UCSD-AML1 (cell line): Measurements from ENCODE around the gene MSI2.
"Not testable (repeated sequence)": the region's sequence is repeated elsewhere in the genome, so short reads cannot be mapped to it uniquely, and the experiment has no call there.

Experiments used
- DNase-seq: peaks from one replicate; lab custom pipeline; 2025; ENCODE audit not compliant: unreplicated experiment; lab: John Stamatoyannopoulos, UW

Gene MSI2

DNA sequence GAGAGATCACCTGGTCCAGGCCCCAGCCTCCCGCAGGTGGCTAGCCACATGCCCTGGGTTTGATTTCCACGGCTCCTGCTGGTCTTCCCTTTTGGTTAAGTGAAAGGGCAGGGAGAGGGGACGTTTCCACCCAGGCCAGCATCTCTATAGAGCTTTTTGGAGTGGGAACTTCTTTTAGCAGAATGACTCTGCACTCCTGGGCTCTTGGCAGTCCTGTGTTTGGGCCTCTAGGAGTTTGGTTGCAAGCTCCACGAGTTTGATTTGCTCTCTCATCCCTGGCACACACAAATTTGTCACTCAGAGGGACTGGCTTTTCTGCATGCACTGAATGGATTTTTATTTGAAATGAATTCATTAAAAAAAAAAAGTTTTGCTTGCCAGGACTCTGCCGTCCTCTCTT lies 32.8 kb downstream of the MSI2 start:
- DNase-seq = no peak

GRCh38 chr17:57289613-57290012 lies 33.3 kb downstream of the MSI2 start:
- no peak for DNase-seq

DNA sequence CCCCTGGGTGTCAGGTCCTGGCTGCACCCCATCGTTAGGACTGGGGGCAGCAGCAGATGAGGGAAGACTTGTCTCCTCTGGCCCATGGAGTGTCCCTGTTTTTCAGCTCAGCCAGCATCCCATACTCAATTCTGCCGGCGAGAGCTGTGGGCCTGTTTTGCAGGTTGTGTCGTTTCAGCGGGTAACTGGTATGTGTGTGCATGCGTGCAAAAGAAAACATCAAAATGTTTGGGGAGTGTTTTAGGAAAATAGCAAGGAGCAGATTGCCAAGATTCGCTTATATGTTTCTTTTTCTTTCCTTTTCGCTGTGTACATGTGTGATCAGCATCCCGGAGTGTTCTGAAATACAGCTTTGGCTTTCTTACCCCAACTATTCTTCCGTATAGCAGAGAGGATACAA lies 34.7 kb downstream of the MSI2 start:
- DNase-seq = no peak

DNA sequence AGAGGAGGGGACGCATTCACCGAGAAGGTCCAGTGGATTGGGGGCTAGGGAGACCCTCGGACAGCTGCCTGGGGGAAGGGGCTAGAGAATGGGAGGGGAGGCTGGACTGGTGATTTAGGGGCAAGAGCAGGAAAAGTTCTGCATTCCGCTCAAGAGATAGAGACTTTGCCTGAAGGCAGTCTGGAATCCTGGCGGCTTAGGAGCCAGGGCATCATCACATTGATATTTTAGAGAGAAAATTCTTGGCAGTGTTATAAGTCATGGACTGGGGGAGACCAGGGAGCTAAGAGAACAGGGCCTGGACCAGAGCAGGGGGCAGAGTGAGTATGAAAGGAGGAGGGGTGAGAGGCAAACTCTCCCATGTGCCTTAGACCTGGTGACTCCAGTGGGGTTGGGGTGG lies 35.8 kb downstream of the MSI2 start:
- no peak for DNase-seq

- no peak for DNase-seq
Observed at GRCh38 chr17:57293077-57293476, 36.8 kb downstream of the MSI2 start.

DNA sequence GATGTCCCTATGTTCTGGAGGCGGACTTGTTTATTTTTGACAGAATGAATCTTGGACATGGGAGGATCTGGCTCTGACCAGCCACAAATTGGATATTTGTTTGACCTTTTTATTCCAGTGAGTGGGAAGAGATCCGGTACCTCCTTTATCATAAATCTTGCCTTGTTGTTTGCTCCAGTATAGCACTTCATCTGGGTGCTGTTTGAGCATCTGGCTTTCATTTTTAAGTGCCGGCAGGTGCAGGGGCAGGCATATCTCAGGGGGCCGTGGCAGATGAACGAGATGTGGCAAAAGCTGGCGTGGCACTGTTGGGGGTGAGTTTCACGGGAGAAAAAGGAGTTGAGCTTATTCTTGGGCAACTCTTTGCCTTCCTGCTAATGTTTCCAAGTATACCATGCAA lies 37.8 kb downstream of the MSI2 start:
- no peak for DNase-seq

- DNase-seq = no peak
Observed at GRCh38 chr17:57294629-57295501, 38.5 kb downstream of the MSI2 start.

- DNase-seq = no peak
Observed at GRCh38 chr17:57295526-57296023, 39.3 kb downstream of the MSI2 start.

DNA sequence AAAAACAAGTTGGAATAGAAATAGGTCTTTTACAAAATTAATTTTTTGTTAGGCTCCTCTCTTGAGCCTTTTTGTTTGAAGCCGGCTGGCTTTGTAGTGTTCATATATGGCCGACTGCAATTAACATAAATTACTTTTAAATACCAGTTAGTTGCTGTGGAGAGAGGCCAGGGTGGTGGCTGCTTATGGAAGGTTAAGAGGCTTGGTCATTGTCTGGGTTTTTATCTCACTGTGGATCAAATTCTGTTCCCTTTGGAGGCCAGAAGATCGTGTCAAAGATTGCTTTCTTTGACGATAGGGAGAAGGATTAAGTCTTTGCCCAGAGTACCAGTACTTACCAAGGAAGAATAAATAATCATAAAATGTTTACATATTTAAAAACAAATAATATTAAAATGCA lies 39.9 kb downstream of the MSI2 start:
- no peak for DNase-seq

DNA sequence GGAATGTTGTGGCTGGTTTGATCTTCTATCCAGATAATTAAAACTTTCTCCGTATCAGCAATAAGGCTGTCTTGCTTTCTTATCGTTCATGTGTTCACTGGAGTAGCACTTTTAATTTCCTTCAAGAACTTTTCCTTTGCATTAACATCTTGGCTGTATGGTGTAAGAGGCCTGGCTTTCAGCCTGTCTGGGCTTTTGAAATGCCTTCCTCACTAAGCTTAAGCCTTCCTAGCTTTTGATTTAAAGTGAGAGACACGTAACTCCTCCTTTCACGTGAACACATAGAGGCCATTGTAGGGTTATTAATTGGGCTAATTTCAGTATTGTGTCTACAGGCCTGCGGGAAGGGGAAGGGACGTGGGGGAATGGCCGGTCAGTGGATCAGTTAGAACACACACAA lies 42.9 kb downstream of the MSI2 start:
- no peak for DNase-seq

- not testable (repeated sequence) for DNase-seq
Observed at GRCh38 chr17:57300592-57300991, 44.3 kb downstream of the MSI2 start.

- no peak for DNase-seq
Observed at GRCh38 chr17:57302690-57303465, 46.6 kb downstream of the MSI2 start.

GRCh38 chr17:57305144-57305728 lies 48.9 kb downstream of the MSI2 start:
- no peak for DNase-seq

DNA sequence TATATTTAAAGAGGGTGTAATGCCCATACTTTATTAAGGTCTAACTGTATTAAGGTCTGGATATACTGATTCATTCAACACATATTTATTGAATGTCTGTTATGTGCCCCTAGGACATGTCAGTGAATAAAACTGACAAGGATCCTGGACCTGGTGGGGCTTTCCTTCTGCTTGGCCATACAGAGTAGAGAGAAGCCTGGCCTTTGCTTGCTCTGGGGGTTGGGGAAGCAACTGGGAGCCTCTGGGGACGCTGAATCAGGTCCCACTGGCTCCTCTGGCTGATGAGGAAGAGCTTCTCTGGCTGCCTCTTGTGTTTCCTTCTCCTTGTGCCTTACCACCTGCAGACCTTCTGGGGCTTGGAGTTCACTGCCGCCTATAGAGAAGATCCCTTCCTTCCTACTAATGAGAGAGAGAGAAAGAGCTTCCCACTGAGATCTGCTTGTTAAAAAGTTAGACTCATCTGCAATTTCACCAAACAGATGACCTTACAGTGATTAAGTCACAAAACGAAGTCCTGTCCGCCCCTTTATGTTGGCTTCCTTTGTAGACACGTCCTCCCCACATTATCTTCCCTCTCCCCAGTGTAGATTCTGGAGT lies 49.7 kb downstream of the MSI2 start:
- no peak for DNase-seq

GRCh38 chr17:57308543-57309186 lies 52.3 kb downstream of the MSI2 start:
- no peak for DNase-seq

GRCh38 chr17:57309479-57309878 lies 53.2 kb downstream of the MSI2 start:
- no peak for DNase-seq

DNA sequence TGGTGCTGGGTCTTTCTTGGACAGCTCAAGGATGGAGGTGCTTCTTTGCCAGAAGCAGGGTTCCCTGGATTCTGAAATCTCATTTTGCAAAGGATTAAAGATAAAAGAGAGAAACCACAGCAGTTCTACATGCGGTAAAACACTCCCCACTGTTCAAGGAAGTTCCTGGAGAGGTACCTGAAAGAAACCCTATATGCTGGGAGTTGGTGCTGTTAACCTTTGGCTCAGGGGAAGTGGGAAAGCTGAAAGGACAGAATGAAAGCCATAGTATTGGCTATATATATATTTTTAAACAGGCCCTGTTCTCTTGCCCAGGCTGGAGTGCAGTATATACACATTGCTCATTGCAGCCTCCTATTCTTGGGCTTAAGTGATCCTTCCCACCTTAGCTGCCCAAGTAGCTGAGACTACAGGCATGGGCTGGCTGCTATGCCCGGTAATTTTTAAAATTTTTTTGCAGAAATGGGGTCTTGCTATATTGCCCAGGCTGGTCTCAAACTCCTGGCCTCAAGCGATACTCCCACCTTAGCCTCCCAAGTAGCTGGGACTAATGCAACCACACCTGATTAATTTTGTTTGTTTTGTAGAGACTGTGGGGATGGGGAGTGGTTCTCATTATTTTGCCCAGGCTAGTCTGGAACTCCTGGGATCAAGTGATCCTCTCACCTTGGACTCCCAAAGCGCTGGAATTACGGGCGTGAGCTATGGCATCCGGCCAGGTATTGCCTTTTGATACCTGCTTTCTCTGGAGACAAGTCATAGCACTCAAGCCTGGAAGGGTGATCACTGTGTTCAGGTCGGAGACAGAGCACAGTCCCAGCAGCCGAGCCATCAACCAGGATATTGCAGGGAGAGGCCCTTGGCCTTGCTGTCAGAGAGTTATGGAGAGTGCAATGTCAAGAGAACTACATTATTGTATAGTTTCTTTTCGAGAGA lies 55.2 kb downstream of the MSI2 start:
- no peak for DNase-seq

DNA sequence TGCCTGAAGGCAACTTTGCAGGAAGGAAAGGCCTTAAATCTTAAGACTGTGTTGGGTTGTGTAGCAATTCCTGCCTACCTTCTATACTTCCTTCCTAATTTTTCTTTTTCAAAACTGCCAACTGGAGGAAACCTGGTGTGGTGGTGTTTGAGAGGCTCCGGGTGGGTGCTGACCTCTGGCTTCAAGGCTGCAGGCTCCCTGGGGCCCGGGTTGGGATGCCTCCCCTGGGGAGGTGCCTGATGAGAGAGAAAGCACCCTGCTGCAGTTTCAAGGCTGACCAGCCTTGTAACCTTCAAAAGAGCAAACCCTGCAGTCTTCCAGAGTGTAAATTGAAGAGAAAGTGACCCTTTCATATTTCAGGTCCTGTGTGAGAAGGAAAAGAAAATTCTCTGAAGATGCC lies 55.9 kb downstream of the MSI2 start:
- peak; percentile 25 for DNase-seq

- DNase-seq = no peak
Observed at GRCh38 chr17:57313097-57313835, 56.9 kb downstream of the MSI2 start.
